Measurements from ENCODE around the gene C2orf68. TPM values are rescaled to one million over a fixed set of nuclear protein-coding genes. Genes with fewer than 3 reads are reported as not detected.
A peak's percentile ranks its signal among the peaks of the same experiment; 100 is the strongest.
"Not testable (repeated sequence)": the region's sequence is repeated elsewhere in the genome, so short reads cannot be mapped to it uniquely, and the experiment has no call there.

The C2orf68 gene
- total RNA-seq, 2 experiments from 2014 or later: 86.2 to 86.7 TPM

GRCh38 chr2:85621338-85621737 lies 9.5 kb upstream of the C2orf68 start:
- CTCF ChIA-PET (ENCODE audit: unreplicated experiment): no interaction called here
- peaks cover 15% of the 10 kb centered on the region; the same call in 1 of the 2 replicates for H4K20me1 ChIP-seq (ENCODE audit: insufficient read depth, low read length)
- TF ChIP-seq CTCF (conservative IDR thresholded peaks at IDR 0.05; ENCODE audit: low read length) (no peak), EZH2phosphoT487 (IDR thresholded peaks at IDR 0.05; ENCODE audit: borderline replicate concordance, low read depth, low read length) (no peak)

GRCh38 chr2:85619617-85620016 lies 7.8 kb upstream of the C2orf68 start:
- H3K4me3 ChIP-seq (ENCODE audit: low read depth, low read length, poor library complexity, severe bottlenecking): no peak overlapping the region
- H3K79me2 ChIP-seq (ENCODE audit: insufficient read depth, low read depth, low read length): peaks cover 55% of the 10 kb centered on the region
- no peaks in the 10 kb centered on the region for H3K9me2 ChIP-seq (ENCODE audit: insufficient read depth, low read length)
- peaks cover 71% of the 10 kb centered on the region for H3K36me3 ChIP-seq (ENCODE audit: insufficient read depth, low read length)
- H3K27ac ChIP-seq (ENCODE audit: low read depth, low read length, poor library complexity, severe bottlenecking): no peak overlapping the region
- H3K4me1 ChIP-seq (ENCODE audit: insufficient read depth, low read length, poor library complexity, severe bottlenecking): peaks cover 21% of the 10 kb centered on the region
- POLR2A ChIA-PET: no interaction called here
- no peak overlapping the region for H3K4me2 ChIP-seq (ENCODE audit: low read length)
- no peak for DNase-seq (ENCODE audit: low spot score)
- H3K9me3 ChIP-seq (ENCODE audit: low read length): no peaks in the 10 kb centered on the region
- no peak overlapping the region for H2AFZ ChIP-seq (ENCODE audit: low read length)
- intact Hi-C loops (cut with micrococcal nuclease; ENCODE audit: unreplicated experiment): no loop called here
- peaks cover 15% of the 10 kb centered on the region; the same call in 1 of the 2 replicates for H4K20me1 ChIP-seq (ENCODE audit: insufficient read depth, low read length)
- TF ChIP-seq EZH2phosphoT487 (IDR thresholded peaks at IDR 0.05; ENCODE audit: borderline replicate concordance, low read depth, low read length) (no peak), CTCF (conservative IDR thresholded peaks at IDR 0.05; ENCODE audit: low read length) (no peak)
- CTCF ChIA-PET (ENCODE audit: unreplicated experiment): no interaction called here
- no TSS peak for BruUV-seq (replicated peaks)

More at GRCh38 chr2:85621338-85621737, 9.5 kb upstream of the C2orf68 start:
- Histone ChIP-seq H3K27ac (ENCODE audit: low read depth, low read length, poor library complexity, severe bottlenecking) (no peak overlapping the region), H3K79me2 (ENCODE audit: insufficient read depth, low read depth, low read length) (peaks cover 49% of the 10 kb centered on the region), H3K4me3 (ENCODE audit: low read depth, low read length, poor library complexity, severe bottlenecking) (no peak overlapping the region), H3K4me1 (ENCODE audit: insufficient read depth, low read length, poor library complexity, severe bottlenecking) (peaks cover 11% of the 10 kb centered on the region), H3K9me3 (ENCODE audit: low read length) (no peaks in the 10 kb centered on the region), H2AFZ (ENCODE audit: low read length) (no peak overlapping the region), H3K9me2 (ENCODE audit: insufficient read depth, low read length) (no peaks in the 10 kb centered on the region), H3K4me2 (ENCODE audit: low read length) (no peak overlapping the region), H3K36me3 (ENCODE audit: insufficient read depth, low read length) (peaks cover 88% of the 10 kb centered on the region)
- no TSS peak for BruUV-seq (replicated peaks)
- DNase-seq (ENCODE audit: low spot score): no peak
- intact Hi-C loops (cut with micrococcal nuclease; ENCODE audit: unreplicated experiment): no loop called here
- POLR2A ChIA-PET: interaction anchor here (0.6 to 1.2 kb wide), 2 partner anchors 12 to 17 kb away, joined by 3 to 5 read pairs; no protein-coding TSS in a partner anchor

GRCh38 chr2:85617723-85618122 lies 5.9 kb upstream of the C2orf68 start:
- H3K36me3 ChIP-seq (ENCODE audit: insufficient read depth, low read length): peaks cover 53% of the 10 kb centered on the region
- H3K4me1 ChIP-seq (ENCODE audit: insufficient read depth, low read length, poor library complexity, severe bottlenecking): peaks cover 22% of the 10 kb centered on the region
- BruUV-seq (replicated peaks); H3K9me3 ChIP-seq (ENCODE audit: low read length); H3K27ac ChIP-seq (ENCODE audit: low read depth, low read length, poor library complexity, severe bottlenecking); H2AFZ ChIP-seq (ENCODE audit: low read length); DNase-seq (ENCODE audit: low spot score); CTCF ChIA-PET (ENCODE audit: unreplicated experiment); intact Hi-C loops (cut with micrococcal nuclease; ENCODE audit: unreplicated experiment); H3K9me2 ChIP-seq (ENCODE audit: insufficient read depth, low read length): not testable (repeated sequence)
- H3K4me3 ChIP-seq (ENCODE audit: low read depth, low read length, poor library complexity, severe bottlenecking): peak overlapping the region; percentile 80
- POLR2A ChIA-PET: interaction anchor here (0.6 to 0.7 kb wide), 3 partner anchors 21 to 291 kb away, joined by 3 to 5 read pairs (median 3); partner anchors contain the start of gene VAMP8
- peaks cover 59% of the 10 kb centered on the region for H3K79me2 ChIP-seq (ENCODE audit: insufficient read depth, low read depth, low read length)
- peaks cover 12% of the 10 kb centered on the region; the same call in 1 of the 2 replicates for H4K20me1 ChIP-seq (ENCODE audit: insufficient read depth, low read length)
- peak overlapping the region; percentile 69 for H3K4me2 ChIP-seq (ENCODE audit: low read length)
